Hepatocyte (in vitro differentiated cells): ENCODE results near the gene EPO. TPM values are rescaled to one million over a fixed set of nuclear protein-coding genes. Genes with fewer than 3 reads are reported as not detected.

ENCODE experiments used
- DNase-seq: peaks from one replicate; pipeline ENCODE4 v3.0.0-alpha.2; 2016; ENCODE audit warnings: low spot score
- H2AFZ ChIP-seq: fragments of 200-600 bp; sonication (generic); 2 replicates; pipeline ENCODE4 v1.6.0; 2016; ENCODE audit warnings: antibody characterized with exemption, mild to moderate bottlenecking
- H3K27ac ChIP-seq: fragments of 200-600 bp; sonication (generic); 2 replicates; pipeline ENCODE4 v1.5.1; 2016; ENCODE audit warnings: mild to moderate bottlenecking
- H3K27me3 ChIP-seq: fragments of 200-600 bp; sonication (generic); 2 replicates; pipeline ENCODE4 v1.6.1; 2016
- H3K36me3 ChIP-seq: fragments of 200-600 bp; sonication (generic); replicated peaks from 2 replicates; pipeline ENCODE4 v1.5.1; 2016; ENCODE audit warnings: low read depth; ENCODE audit not compliant: insufficient read depth
- H3K4me1 ChIP-seq: fragments of 200-600 bp; sonication (generic); 2 replicates; pipeline ENCODE4 v1.5.1; 2016; ENCODE audit warnings: mild to moderate bottlenecking, moderate library complexity; ENCODE audit not compliant: insufficient read depth
- H3K4me2 ChIP-seq: fragments of 200-600 bp; sonication (generic); 2 replicates; pipeline ENCODE4 v1.6.0; 2016
- H3K4me3 ChIP-seq: fragments of 200-600 bp; sonication (generic); 2 replicates; pipeline ENCODE4 v1.5.1; 2016; ENCODE audit warnings: mild to moderate bottlenecking
- H3K79me2 ChIP-seq: fragments of 200-600 bp; sonication (generic); 2 replicates; pipeline ENCODE4 v1.6.0; 2017; ENCODE audit warnings: mild to moderate bottlenecking
- H3K9me2 ChIP-seq: fragments of 200-600 bp; sonication (generic); replicated peaks from 2 replicates; pipeline ENCODE4 v1.6.0; 2017; ENCODE audit warnings: mild to moderate bottlenecking; ENCODE audit not compliant: insufficient read depth
- H3K9me3 ChIP-seq: fragments of 200-600 bp; sonication (generic); 2 replicates; pipeline ENCODE4 v1.5.1; 2016; ENCODE audit warnings: low read depth, mild to moderate bottlenecking
- H4K20me1 ChIP-seq: fragments of 200-600 bp; sonication (generic); 2 replicates; pipeline ENCODE4 v1.6.0; 2016; ENCODE audit warnings: mild to moderate bottlenecking; ENCODE audit not compliant: insufficient read depth, poor library complexity, severe bottlenecking
- EZH2 ChIP-seq: fragments of 200-600 bp; sonication (generic); IDR thresholded peaks from 2 replicates; pipeline ENCODE4 v1.6.1; 2016; ENCODE audit warnings: antibody characterized with exemption, mild to moderate bottlenecking, borderline replicate concordance
- EZH2phosphoT487 ChIP-seq: fragments of 200-600 bp; sonication (generic); IDR thresholded peaks from one replicate; pipeline ENCODE4 v1.6.1; 2018; ENCODE audit warnings: antibody characterized with exemption, mild to moderate bottlenecking, low read depth, moderate library complexity; ENCODE audit not compliant: unreplicated experiment, severe bottlenecking
- WGBS: methylation state at CpG from one replicate; pipeline ENCODE4 v1.1.6; 2016; ENCODE audit warnings: low lambda C conversion rate; ENCODE audit errors: missing lambda C conversion rate; 5-methylcytosine and 5-hydroxymethylcytosine counted together
- polyA plus RNA-seq: library from polyadenylated mRNA; unstranded; fragments of >200 nt; fragmentation: Nextera tagmentation; extraction: Ambion mirVana; gene quantifications from 2 replicates; pipeline ENCODE4 v1.2.1, GENCODE V29; 2016
- total RNA-seq: library from RNA; depleted of rRNA; stranded (reverse); fragments of >200 nt; gene quantifications from 2 replicates; pipeline ENCODE4 v1.2.3, GENCODE V29; 2014
- TF ChIP-seq, protein P1 (sequence below): fragments of 200-600 bp; sonication (generic); IDR thresholded peaks from 2 replicates; pipeline ENCODE4 v1.5.1; 2016; ENCODE audit warnings: antibody characterized with exemption, mild to moderate bottlenecking; ENCODE audit not compliant: poor library complexity

Gene EPO
- total and polyA plus RNA-seq, 2 experiments from 2014 or later, result 1.3 TPM; not detected in 1

- WGBS, result 76% methylated on average over 24 of the region's 28 CpGs
- no peak overlapping the region for H3K4me3 ChIP-seq
These were observed 24.9 kb downstream of the EPO start for GRCh38 chr7:100745184-100745583.

GRCh38 chr7:100752994-100753393 is 32.7 kb downstream of the EPO start:
- Histone ChIP-seq H3K4me2 (no peak overlapping the region), H3K27me3 (peaks cover 14% of the 10 kb centered on the region), H3K36me3 (no peaks in the 10 kb centered on the region), H3K9me3 (no peaks in the 10 kb centered on the region), H2AFZ (no peak overlapping the region), H3K79me2 (no peaks in the 10 kb centered on the region), H3K27ac (no peak overlapping the region), H3K9me2 (no peaks in the 10 kb centered on the region), H4K20me1 (no peaks in the 10 kb centered on the region), H3K4me3 (no peak overlapping the region), H3K4me1 (no peaks in the 10 kb centered on the region)
- WGBS, result 87% methylated on average over 5 of the region's 5 CpGs
- no peak for DNase-seq
- TF ChIP-seq EZH2 (no peak), EZH2phosphoT487 (no peak)
- TF ChIP-seq, protein P1, sequence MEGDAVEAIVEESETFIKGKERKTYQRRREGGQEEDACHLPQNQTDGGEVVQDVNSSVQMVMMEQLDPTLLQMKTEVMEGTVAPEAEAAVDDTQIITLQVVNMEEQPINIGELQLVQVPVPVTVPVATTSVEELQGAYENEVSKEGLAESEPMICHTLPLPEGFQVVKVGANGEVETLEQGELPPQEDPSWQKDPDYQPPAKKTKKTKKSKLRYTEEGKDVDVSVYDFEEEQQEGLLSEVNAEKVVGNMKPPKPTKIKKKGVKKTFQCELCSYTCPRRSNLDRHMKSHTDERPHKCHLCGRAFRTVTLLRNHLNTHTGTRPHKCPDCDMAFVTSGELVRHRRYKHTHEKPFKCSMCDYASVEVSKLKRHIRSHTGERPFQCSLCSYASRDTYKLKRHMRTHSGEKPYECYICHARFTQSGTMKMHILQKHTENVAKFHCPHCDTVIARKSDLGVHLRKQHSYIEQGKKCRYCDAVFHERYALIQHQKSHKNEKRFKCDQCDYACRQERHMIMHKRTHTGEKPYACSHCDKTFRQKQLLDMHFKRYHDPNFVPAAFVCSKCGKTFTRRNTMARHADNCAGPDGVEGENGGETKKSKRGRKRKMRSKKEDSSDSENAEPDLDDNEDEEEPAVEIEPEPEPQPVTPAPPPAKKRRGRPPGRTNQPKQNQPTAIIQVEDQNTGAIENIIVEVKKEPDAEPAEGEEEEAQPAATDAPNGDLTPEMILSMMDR, result no peak

More at GRCh38 chr7:100745184-100745583, 24.9 kb downstream of the EPO start:
- no peak overlapping the region for H3K4me2 ChIP-seq
- no peak overlapping the region for H2AFZ ChIP-seq
- no peak for TF ChIP-seq EZH2
- no peak for TF ChIP-seq EZH2phosphoT487
- TF ChIP-seq, protein P1, result no peak
- no peaks in the 10 kb centered on the region for H3K36me3 ChIP-seq
- no peak for DNase-seq
- no peak overlapping the region for H3K27ac ChIP-seq
- no peaks in the 10 kb centered on the region for H3K27me3 ChIP-seq
- no peaks in the 10 kb centered on the region for H3K9me2 ChIP-seq
- H3K9me3 ChIP-seq, result no peaks in the 10 kb centered on the region
- H3K4me1 ChIP-seq, result no peaks in the 10 kb centered on the region
- H3K79me2 ChIP-seq, result no peaks in the 10 kb centered on the region
- no peaks in the 10 kb centered on the region for H4K20me1 ChIP-seq

DNA sequence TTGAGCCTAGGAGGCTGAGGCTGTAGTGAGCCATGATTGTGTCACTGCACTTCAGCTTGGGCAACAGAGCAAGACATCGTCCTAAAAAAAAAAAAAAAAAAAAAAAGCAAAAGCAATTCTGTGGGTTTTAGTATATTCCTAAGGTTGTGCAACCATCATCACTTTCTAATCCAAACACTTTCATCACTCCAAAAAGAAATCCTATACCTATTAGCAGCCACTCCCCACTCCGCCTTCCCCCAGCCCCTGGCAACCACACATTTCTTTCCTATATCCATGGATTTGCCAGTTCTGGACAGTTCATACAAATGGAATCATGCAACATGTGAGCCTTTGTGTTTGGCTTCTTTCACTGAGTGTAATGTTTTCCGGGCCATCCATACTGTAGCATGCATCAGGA is 33.5 kb downstream of the EPO start:
- TF ChIP-seq, protein P1, result no peak
- TF ChIP-seq EZH2, result no peak
- no peak for TF ChIP-seq EZH2phosphoT487

More for the DNA sequence above, 33.5 kb downstream of the EPO start:
- H3K4me2 ChIP-seq, result no peak overlapping the region
- no peaks in the 10 kb centered on the region for H3K9me2 ChIP-seq
- WGBS, result 85% methylated on average over 3 of the region's 3 CpGs
- peaks cover 14% of the 10 kb centered on the region for H3K27me3 ChIP-seq
- H3K27ac ChIP-seq, result no peak overlapping the region
- H3K4me1 ChIP-seq, result no peaks in the 10 kb centered on the region
- no peak overlapping the region for H2AFZ ChIP-seq
- DNase-seq, result no peak
- H3K36me3 ChIP-seq, result no peaks in the 10 kb centered on the region
- no peaks in the 10 kb centered on the region for H3K9me3 ChIP-seq
- H3K4me3 ChIP-seq, result no peak overlapping the region
- no peaks in the 10 kb centered on the region for H3K79me2 ChIP-seq
- no peaks in the 10 kb centered on the region for H4K20me1 ChIP-seq
